ENCODE measurements around the gene CCL17. TPM values are rescaled to one million over a fixed set of nuclear protein-coding genes. Genes with fewer than 3 reads are reported as not detected.

The CCL17 gene
- total and polyA plus RNA-seq, 4 donors: 3.1 to 39.3 (median 3.5) TPM; not detected in 1

DNA sequence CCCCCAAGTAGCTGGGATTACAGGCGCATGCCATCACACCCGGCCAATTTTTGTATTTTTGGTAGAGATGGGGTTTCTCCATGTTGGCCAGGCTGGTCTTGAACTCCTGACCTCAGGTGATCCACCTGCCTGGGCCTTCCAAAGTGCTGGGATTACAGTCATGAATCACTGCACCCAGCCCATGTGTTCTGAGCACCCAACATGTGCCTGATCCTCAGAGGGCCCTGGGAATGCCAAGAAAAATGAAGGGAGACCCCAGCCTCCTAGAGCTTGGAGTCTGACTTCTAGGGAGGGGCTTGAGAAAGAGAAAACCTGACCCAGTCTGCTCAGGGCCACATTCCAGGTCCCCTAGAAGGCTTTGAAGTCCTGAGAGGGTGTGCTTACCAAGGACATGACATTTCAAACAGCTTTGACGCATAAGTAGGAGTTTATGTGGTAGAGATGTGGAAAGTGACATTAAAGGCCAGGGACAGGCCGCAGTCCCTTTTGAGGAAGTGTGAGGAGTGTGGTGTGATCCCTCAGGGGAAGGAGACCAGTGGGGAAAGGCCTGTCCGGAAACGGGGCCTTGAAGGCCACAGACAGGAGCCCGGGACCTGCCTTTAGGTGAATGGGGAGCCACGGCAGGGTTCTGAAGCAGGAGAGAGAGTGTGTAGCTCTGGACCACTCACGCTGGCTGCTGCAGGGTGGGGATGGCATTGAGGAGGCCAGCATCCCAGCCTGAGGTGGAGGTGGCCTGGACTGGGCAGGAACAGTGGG, 47.1 kb upstream of the CCL17 start:
- H3K27me3 ChIP-seq (ENCODE audit: control insufficient read depth in 3 of 3, insufficient read depth in 3 of 3, low read length in 2 of 3): no peaks in the 10 kb centered on the region
- 63 to 76% methylated on average over 9 of the region's 9 CpGs for WGBS, 2 donors
- H3K4me3 ChIP-seq: no peak overlapping the region
- no peak for DNase-seq
- no peak for ATAC-seq (ENCODE audit: insufficient read depth, low FRiP score)
- TF ChIP-seq, protein P1, sequence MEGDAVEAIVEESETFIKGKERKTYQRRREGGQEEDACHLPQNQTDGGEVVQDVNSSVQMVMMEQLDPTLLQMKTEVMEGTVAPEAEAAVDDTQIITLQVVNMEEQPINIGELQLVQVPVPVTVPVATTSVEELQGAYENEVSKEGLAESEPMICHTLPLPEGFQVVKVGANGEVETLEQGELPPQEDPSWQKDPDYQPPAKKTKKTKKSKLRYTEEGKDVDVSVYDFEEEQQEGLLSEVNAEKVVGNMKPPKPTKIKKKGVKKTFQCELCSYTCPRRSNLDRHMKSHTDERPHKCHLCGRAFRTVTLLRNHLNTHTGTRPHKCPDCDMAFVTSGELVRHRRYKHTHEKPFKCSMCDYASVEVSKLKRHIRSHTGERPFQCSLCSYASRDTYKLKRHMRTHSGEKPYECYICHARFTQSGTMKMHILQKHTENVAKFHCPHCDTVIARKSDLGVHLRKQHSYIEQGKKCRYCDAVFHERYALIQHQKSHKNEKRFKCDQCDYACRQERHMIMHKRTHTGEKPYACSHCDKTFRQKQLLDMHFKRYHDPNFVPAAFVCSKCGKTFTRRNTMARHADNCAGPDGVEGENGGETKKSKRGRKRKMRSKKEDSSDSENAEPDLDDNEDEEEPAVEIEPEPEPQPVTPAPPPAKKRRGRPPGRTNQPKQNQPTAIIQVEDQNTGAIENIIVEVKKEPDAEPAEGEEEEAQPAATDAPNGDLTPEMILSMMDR (IDR thresholded peaks at IDR 0.05; ENCODE audit: control extremely low read depth, extremely low read depth): no peak
- H3K36me3 ChIP-seq (ENCODE audit: control insufficient read depth in 4 of 4, insufficient read depth in 4 of 4, low read length in 4 of 4): no peaks in the 10 kb centered on the region
- H3K9ac ChIP-seq (ENCODE audit: insufficient read depth in 1 of 2, low read length in 2 of 2): no peak overlapping the region
- no peak overlapping the region for H3K27ac ChIP-seq (ENCODE audit: low read depth in 1 of 2, low read length in 1 of 2)
- no peaks in the 10 kb centered on the region for H3K9me3 ChIP-seq (ENCODE audit: control insufficient read depth in 4 of 4, insufficient read depth in 3 of 4, low read length in 3 of 4)
- no peaks in the 10 kb centered on the region for H3K4me1 ChIP-seq (ENCODE audit: control insufficient read depth in 5 of 5, insufficient read depth in 5 of 5, low read length in 5 of 5)

DNA sequence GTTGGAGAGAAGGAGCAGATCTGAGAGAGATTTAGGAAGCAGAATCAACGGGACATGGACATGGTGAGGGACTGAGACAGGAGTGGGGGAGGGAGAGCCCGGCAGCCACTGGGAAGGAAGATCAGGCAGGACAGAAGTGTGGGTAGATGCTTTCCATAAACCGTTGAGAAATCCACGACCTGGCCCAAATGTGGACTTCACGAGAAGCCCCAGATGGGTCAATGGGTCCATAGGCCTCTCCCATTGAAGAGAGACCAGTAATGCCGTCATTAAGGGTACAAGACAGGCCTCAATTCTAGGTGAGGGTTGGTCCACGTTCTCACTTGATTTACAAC, 46.5 kb upstream of the CCL17 start:
- Histone ChIP-seq H3K9ac (ENCODE audit: insufficient read depth in 1 of 2, low read length in 2 of 2) (no peak overlapping the region), H3K9me3 (ENCODE audit: control insufficient read depth in 4 of 4, insufficient read depth in 3 of 4, low read length in 3 of 4) (no peaks in the 10 kb centered on the region), H3K4me3 (no peak overlapping the region), H3K27me3 (ENCODE audit: control insufficient read depth in 3 of 3, insufficient read depth in 3 of 3, low read length in 2 of 3) (no peaks in the 10 kb centered on the region), H3K4me1 (ENCODE audit: control insufficient read depth in 5 of 5, insufficient read depth in 5 of 5, low read length in 5 of 5) (no peaks in the 10 kb centered on the region), H3K36me3 (ENCODE audit: control insufficient read depth in 4 of 4, insufficient read depth in 4 of 4, low read length in 4 of 4) (no peaks in the 10 kb centered on the region), H3K27ac (ENCODE audit: low read depth in 1 of 2, low read length in 1 of 2) (no peak overlapping the region)
- TF ChIP-seq, protein P1 (IDR thresholded peaks at IDR 0.05; ENCODE audit: control extremely low read depth, extremely low read depth): no peak
- ATAC-seq (ENCODE audit: insufficient read depth, low FRiP score) (no peak), DNase-seq (no peak)
- 79 to 83% methylated on average over 7 of the region's 7 CpGs for WGBS, 2 donors

DNA sequence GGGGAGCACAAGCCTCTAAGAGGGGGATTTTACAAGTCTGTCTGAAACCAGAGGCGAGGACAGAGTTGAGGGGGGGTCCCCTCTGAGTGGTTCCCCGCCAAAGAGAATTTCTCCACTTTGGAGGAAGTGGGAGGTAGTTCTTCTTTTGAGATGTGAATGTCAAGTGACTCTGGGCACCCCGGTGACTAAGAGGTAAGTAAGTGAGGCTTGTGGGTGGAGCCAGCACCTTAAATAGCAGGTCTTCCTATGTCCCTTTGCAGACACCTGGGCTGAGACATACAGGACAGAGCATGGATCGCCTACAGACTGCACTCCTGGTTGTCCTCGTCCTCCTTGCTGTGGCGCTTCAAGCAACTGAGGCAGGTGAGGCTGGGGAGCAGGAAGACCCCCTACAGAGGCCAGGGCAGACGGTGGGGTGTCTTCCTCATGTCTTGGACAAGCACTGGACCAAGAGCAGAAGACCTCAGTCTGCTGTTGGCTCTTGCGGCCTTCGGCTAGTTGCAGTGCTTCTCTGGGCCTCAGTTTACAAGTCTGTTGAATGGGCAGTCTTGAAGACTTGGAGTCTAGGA, 46.0 kb upstream of the CCL17 start, which contains the start of gene CCL22:
TSS of gene CCL22 (plus strand) at position 257 of the 569 bp plus-strand sequence. CDS start at position 291, 34 bp downstream.
- no peaks in the 10 kb centered on the region for H3K4me1 ChIP-seq (ENCODE audit: control insufficient read depth in 5 of 5, insufficient read depth in 5 of 5, low read length in 5 of 5)
- no peak within 1 kb of the TSS for H3K4me3 ChIP-seq
- H3K9ac ChIP-seq (ENCODE audit: insufficient read depth in 1 of 2, low read length in 2 of 2): no peak within 1 kb of the TSS
- TF ChIP-seq, protein P1 (IDR thresholded peaks at IDR 0.05; ENCODE audit: control extremely low read depth, extremely low read depth): no peak
- no peak within 1 kb of the TSS for H3K27ac ChIP-seq (ENCODE audit: low read depth in 1 of 2, low read length in 1 of 2)
- no peaks in the 10 kb centered on the region for H3K9me3 ChIP-seq (ENCODE audit: control insufficient read depth in 4 of 4, insufficient read depth in 3 of 4, low read length in 3 of 4)
- H3K27me3 ChIP-seq (ENCODE audit: control insufficient read depth in 3 of 3, insufficient read depth in 3 of 3, low read length in 2 of 3): no peaks in the 10 kb centered on the region
- WGBS, 2 donors: 80% methylated on average over 9 of the region's 9 CpGs
- H3K36me3 ChIP-seq (ENCODE audit: control insufficient read depth in 4 of 4, insufficient read depth in 4 of 4, low read length in 4 of 4): no peaks in the 10 kb centered on the region
- DNase-seq (no peak), ATAC-seq (ENCODE audit: insufficient read depth, low FRiP score) (no peak)

All from lung (tissue), 12 donors.